RWPE1 (cell line): ENCODE results near the gene AGXT.

Experiments used
- CTCF ChIA-PET: fragments of 350-600 bp; sonication (Branson Sonifier 250); formaldehyde crosslinking; extraction: SDS; loops from one replicate; lab custom pipeline; 2021; lab: Yijun Ruan, JAX
- POLR2A ChIA-PET: fragments of 400-600 bp; formaldehyde crosslinking; extraction: SDS; loops from one replicate; lab custom pipeline; 2020; ENCODE audit warnings: antibody characterized with exemption; ENCODE audit not compliant: low non-redundant PET; lab: Yijun Ruan, JAX
- DNase-seq: peaks from one replicate; pipeline ENCODE4 v3.0.0; 2012; ENCODE audit warnings: low spot score
- H3K27ac ChIP-seq: fragments of 450-650 bp; 2 replicates; pipeline ENCODE4 v1.5.1; 2017
- TF ChIP-seq, protein P1 (sequence below): fragments of 450-650 bp; conservative IDR thresholded peaks from 2 replicates; pipeline ENCODE4 v1.5.1; 2017; ENCODE audit warnings: low read depth, mild to moderate bottlenecking

The AGXT gene

DNA sequence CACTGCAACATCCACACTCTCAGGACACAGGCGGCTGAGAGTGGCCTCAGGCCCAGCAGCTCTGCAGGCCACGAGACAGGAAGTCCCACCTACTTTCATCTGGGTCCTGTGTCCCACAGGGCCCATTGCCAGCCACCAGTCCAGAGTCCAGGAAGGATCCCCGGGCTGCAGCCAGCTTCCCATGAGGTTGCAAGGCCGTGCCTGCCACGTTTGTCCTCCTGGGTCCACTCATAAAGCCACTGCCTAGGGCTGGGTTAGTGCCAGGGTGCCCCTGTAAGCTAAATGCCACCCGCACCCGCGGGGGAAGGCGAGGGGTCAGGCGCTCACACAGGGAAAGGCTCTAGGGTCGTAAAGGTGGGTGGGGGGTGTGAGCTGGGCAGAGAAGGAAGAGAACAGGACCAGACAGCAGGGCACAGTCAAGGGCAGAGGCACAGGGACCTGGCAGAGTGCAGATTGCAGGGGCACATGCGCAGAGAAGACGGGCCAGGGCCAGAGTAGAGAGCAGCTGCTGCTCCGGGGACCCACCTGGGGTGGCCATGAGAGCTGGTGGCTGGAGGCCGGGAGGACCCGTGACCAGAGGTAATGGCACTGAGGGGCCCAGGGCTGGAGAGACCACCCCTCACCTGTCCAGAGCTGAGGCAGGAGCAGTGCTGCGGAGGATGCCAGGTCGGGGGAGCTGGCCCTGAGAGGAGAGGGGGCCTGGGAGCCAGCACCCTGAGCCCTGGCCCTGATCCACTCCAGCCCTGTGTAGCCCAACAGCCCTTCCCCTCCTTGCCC, 8.0 kb downstream of the AGXT start:
- ChIA-PET CTCF (interaction anchor here (0.6 kb wide), 1 partner anchor 13 kb away, joined by 3 read pairs; no protein-coding TSS in a partner anchor), POLR2A (no interaction called here)
- DNase-seq: no peak
- TF ChIP-seq, protein P1, sequence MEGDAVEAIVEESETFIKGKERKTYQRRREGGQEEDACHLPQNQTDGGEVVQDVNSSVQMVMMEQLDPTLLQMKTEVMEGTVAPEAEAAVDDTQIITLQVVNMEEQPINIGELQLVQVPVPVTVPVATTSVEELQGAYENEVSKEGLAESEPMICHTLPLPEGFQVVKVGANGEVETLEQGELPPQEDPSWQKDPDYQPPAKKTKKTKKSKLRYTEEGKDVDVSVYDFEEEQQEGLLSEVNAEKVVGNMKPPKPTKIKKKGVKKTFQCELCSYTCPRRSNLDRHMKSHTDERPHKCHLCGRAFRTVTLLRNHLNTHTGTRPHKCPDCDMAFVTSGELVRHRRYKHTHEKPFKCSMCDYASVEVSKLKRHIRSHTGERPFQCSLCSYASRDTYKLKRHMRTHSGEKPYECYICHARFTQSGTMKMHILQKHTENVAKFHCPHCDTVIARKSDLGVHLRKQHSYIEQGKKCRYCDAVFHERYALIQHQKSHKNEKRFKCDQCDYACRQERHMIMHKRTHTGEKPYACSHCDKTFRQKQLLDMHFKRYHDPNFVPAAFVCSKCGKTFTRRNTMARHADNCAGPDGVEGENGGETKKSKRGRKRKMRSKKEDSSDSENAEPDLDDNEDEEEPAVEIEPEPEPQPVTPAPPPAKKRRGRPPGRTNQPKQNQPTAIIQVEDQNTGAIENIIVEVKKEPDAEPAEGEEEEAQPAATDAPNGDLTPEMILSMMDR: no peak
- no peak overlapping the region for H3K27ac ChIP-seq

DNA sequence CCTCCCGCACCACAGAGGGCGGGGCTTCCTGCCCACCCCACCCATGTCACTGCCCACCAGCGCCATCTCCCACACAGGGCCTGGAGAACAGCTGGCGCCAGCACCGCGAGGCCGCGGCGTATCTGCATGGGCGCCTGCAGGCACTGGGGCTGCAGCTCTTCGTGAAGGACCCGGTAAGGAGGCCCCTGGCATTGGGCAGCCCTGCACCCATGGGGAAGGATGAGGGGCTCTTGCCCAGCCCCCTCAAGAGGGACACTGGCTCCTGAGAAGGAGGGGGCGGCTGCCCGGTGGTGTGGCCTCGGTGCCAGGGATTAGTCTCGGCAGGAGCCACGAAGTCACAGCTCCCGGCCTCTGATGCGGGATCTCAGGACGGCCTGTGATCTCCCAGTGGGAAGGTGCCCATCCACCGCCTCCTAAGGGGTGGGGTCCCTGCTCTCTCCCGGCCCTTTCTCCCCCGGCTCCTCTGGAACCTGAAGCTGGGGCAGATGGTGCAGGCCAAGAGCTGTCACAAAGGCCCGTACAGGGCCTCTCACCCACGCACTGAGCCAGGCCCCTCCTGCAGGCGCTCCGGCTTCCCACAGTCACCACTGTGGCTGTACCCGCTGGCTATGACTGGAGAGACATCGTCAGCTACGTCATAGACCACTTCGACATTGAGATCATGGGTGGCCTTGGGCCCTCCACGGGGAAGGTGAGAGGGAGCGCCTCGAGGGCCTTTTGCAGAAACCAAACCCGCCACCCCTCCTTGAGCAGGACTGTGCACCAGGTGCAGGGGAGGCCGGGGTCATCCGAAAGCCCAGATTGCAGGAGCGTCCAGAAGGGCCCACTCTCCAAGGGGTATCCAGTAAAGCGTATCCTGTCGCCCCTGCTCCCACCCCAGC, 9.1 kb downstream of the AGXT start:
- no peak for DNase-seq
- ChIA-PET CTCF (interaction anchor here (0.6 kb wide), 2 partner anchors 41 to 157 kb away, joined by 3 read pairs; no protein-coding TSS in a partner anchor), POLR2A (no interaction called here)
- TF ChIP-seq, protein P1: no peak
- H3K27ac ChIP-seq: no peak overlapping the region

DNA sequence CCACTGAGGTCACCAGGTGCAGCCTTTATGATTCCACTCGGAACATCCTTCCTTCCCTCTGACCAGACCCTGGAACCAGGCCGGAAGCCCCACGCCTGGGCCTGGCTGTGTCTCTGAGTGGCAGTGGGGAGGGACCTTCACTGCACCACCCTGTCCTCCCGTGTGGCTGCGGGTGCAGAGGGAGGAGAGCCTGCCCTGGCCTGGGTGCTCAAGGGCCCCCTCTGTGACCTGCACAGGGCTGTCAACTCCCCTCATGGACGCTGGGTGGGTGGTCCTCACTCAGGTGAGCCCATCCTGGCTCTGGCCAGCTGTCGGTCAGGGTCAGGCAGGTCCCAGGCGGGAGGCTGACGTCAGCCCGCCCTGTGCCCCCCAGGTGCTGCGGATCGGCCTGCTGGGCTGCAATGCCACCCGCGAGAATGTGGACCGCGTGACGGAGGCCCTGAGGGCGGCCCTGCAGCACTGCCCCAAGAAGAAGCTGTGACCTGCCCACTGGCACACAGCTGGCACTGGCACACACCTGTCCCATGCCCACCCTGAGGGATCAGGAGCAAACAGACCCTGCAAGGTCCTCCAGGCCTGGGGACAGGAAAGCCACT, 9.8 kb downstream of the AGXT start:
- POLR2A ChIA-PET: no interaction called here
- no peak overlapping the region for H3K27ac ChIP-seq
- CTCF ChIA-PET: interaction anchor here (0.6 kb wide), 1 partner anchor 10 kb away, joined by 3 read pairs; the partner anchor contains the start of gene AGXT
- TF ChIP-seq, protein P1: no peak
- DNase-seq: no peak

DNA sequence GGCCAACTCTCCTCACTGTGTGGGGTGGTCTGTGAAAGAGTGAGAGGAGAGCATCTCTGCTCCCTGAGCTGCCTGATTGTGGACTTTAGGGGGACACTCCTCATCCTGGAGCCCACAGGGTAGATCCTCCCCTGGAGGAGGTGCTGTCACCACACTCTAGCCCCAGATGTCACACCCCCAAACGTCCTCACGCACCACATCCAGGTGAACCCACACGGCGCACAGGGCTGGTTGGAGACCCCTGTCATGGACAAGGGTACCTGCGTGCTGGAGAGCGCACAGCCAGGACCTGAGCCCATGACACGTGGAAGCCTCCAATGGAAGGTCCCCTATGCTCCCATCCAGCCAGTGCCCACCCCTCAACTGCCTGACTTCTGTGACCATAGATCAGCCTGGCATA, 10.5 kb downstream of the AGXT start:
- ChIA-PET POLR2A (no interaction called here), CTCF (interaction anchor here (0.6 kb wide), 1 partner anchor 11 kb away, joined by 3 read pairs; the partner anchor contains the start of gene AGXT)
- H3K27ac ChIP-seq: no peak overlapping the region
- no peak for DNase-seq
- TF ChIP-seq, protein P1: no peak

DNA sequence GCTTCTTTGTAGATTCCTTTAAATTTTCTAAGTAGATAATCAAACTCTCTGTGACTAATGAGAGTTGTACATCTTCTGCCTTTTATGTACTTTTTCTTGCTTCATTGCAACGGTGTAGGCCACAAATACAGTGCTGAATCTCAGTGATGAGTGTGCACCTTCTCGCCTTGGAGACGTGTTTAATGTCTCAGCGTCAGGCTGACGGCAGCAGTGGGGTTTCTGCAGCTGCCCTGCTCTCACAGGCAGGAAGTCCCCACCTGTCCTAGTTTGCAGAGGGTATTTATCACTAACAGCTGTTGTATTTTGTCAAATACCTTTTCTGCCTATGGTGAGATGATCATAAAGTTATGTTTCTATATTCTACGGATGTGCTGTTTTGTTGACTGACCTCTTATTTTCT, 13.3 kb downstream of the AGXT start:
- ChIA-PET POLR2A (no interaction called here), CTCF (no interaction called here)
- TF ChIP-seq, protein P1: no peak
- DNase-seq: no peak
- no peak overlapping the region for H3K27ac ChIP-seq

DNA sequence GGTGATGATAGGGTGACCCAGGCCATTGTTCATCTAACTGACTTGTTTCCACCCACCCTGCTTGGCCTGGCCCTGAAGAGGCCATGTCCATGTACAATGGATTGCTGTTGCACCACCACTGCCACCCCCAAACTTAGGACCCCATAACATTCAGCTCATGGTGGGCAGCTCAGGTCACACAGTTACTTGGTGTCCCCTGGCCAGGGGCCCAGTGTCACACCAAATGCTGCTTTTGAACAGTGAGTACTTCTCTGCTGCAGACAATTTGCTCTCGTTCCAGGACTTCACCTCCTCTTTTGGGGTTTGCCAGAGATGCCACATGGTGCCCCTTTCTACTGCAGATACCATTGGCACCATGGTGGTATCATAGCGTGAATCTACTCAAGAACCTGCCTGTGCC, 15.6 kb downstream of the AGXT start:
- TF ChIP-seq, protein P1: no peak
- ChIA-PET CTCF (no interaction called here), POLR2A (no interaction called here)
- DNase-seq: no peak
- H3K27ac ChIP-seq: no peak overlapping the region
